ENCODE data around the gene NOS1AP. TPM values are rescaled to one million over a fixed set of nuclear protein-coding genes. Genes with fewer than 3 reads are reported as not detected.
"Not testable (repeated sequence)": the region's sequence is repeated elsewhere in the genome, so short reads cannot be mapped to it uniquely, and the experiment has no call there.

Gene NOS1AP
- total and polyA plus RNA-seq, 2 donors (not counting 3 experiments of a cell fraction or from before 2014, with no cell fraction given): 1.3 to 5.4 TPM

- no TSS peak for BruUV-seq (replicated peaks)
- peak; percentile 96 for FAIRE-seq
- Histone ChIP-seq H3K9me3 (replicated peaks; ENCODE audit: control insufficient read depth, insufficient read depth, low read length) (no peaks in the 10 kb centered on the region), H3K27ac (ENCODE audit: insufficient read depth, low read depth, low read length) (no peak overlapping the region), H3K27me3 (ENCODE audit: control insufficient read depth in 2 of 2, insufficient read depth in 2 of 2, low read length in 2 of 2) (no peaks in the 10 kb centered on the region), H3K4me3 (replicated peaks in 1 of 3; ENCODE audit: insufficient read depth in 1 of 3, low read depth in 1 of 3, low read length in 3 of 3) (no peak overlapping the region), H3K9me1 (replicated peaks; ENCODE audit: control insufficient read depth, extremely low read depth, insufficient read depth, low read length) (no peaks in the 10 kb centered on the region), H3K9ac (replicated peaks; ENCODE audit: extremely low read depth, insufficient read depth, low read length) (no peak overlapping the region), H4K20me1 (replicated peaks; ENCODE audit: control insufficient read depth, extremely low read depth, insufficient read depth, low read length) (no peaks in the 10 kb centered on the region), H3K4me1 (ENCODE audit: control insufficient read depth, extremely low read depth, insufficient read depth, low read length) (peaks cover 17% of the 10 kb centered on the region), H2AFZ (ENCODE audit: low read depth, low read length) (no peak overlapping the region), H3K4me2 (ENCODE audit: insufficient read depth, low read length) (peak overlapping the region; percentile 55), H3K36me3 (ENCODE audit: control insufficient read depth in 2 of 2, extremely low read depth in 1 of 2, insufficient read depth in 2 of 2, low read length in 2 of 2) (no peaks in the 10 kb centered on the region), H3K79me2 (ENCODE audit: control insufficient read depth, insufficient read depth, low read length) (no peaks in the 10 kb centered on the region)
- intact Hi-C loops (cut with micrococcal nuclease): no loop called here
- ChIA-PET POLR2A (interaction anchor here (0.6 kb wide), 1 partner anchor 321 kb away, joined by 3 read pairs; no protein-coding TSS in a partner anchor), CTCF (interaction anchor here (1.0 to 2.5 kb wide), 5 partner anchors 12 to 195 kb away, joined by 3 to 11 read pairs (median 6); partner anchors contain the start of gene NOS1AP)
- peak; percentile 79 for DNase-seq (ENCODE audit: low read depth, low spot score)
- TF ChIP-seq POLR2AphosphoS5 (IDR thresholded peaks at IDR 0.05; ENCODE audit: insufficient read depth, low read depth, low read length) (peak; percentile 71), GATA2 (IDR thresholded peaks at IDR 0.05; ENCODE audit: insufficient read depth, insufficient read length, low read depth, low read length) (peak; percentile 94), POLR2A (IDR thresholded peaks at IDR 0.05; ENCODE audit: low read depth, low read length) (no peak), CTCF (IDR thresholded peaks at IDR 0.05; ENCODE audit: extremely low read depth in 1 of 2, insufficient read depth in 1 of 2, low read depth in 1 of 2, low read length in 2 of 2) (no peak), FOS (IDR thresholded peaks at IDR 0.05; ENCODE audit: borderline replicate concordance, insufficient read depth, low read length) (peak; percentile 65), JUN (IDR thresholded peaks at IDR 0.05; ENCODE audit: borderline replicate concordance, insufficient read depth, insufficient read length, low read depth) (peak; percentile 36)
- dilution Hi-C loops (cut with MboI; ENCODE audit: extremely low pct_ligation_motif_present, low sequenced_read_pairs): no loop called here
These were observed 11.8 kb downstream of the NOS1AP start for GRCh38 chr1:162081316-162081715.

GRCh38 chr1:162082080-162082479, 12.6 kb downstream of the NOS1AP start:
- H3K9ac ChIP-seq (replicated peaks; ENCODE audit: extremely low read depth, insufficient read depth, low read length); H3K27ac ChIP-seq (ENCODE audit: insufficient read depth, low read depth, low read length); H3K9me3 ChIP-seq (replicated peaks; ENCODE audit: control insufficient read depth, insufficient read depth, low read length); H3K27me3 ChIP-seq (ENCODE audit: control insufficient read depth in 2 of 2, insufficient read depth in 2 of 2, low read length in 2 of 2); dilution Hi-C loops (cut with MboI; ENCODE audit: extremely low pct_ligation_motif_present, low sequenced_read_pairs); BruUV-seq (replicated peaks); H3K79me2 ChIP-seq (ENCODE audit: control insufficient read depth, insufficient read depth, low read length); H3K4me3 ChIP-seq (replicated peaks in 1 of 3; ENCODE audit: insufficient read depth in 1 of 3, low read depth in 1 of 3, low read length in 3 of 3); H3K9me1 ChIP-seq (replicated peaks; ENCODE audit: control insufficient read depth, extremely low read depth, insufficient read depth, low read length); H2AFZ ChIP-seq (ENCODE audit: low read depth, low read length); DNase-seq (ENCODE audit: low read depth, low spot score); H3K36me3 ChIP-seq (ENCODE audit: control insufficient read depth in 2 of 2, extremely low read depth in 1 of 2, insufficient read depth in 2 of 2, low read length in 2 of 2); FAIRE-seq; H4K20me1 ChIP-seq (replicated peaks; ENCODE audit: control insufficient read depth, extremely low read depth, insufficient read depth, low read length); POLR2A ChIA-PET; H3K4me2 ChIP-seq (ENCODE audit: insufficient read depth, low read length); intact Hi-C loops (cut with micrococcal nuclease): not testable (repeated sequence)
- peaks cover 17% of the 10 kb centered on the region for H3K4me1 ChIP-seq (ENCODE audit: control insufficient read depth, extremely low read depth, insufficient read depth, low read length)
- CTCF ChIA-PET: interaction anchor here (1.1 to 2.1 kb wide), 3 partner anchors 26 to 194 kb away, joined by 3 to 11 read pairs (median 6); no protein-coding TSS in a partner anchor
